ENCODE data around the gene EYS. TPM values are rescaled to one million over a fixed set of nuclear protein-coding genes. Genes with fewer than 3 reads are reported as not detected.

The EYS gene
- total RNA-seq, 1 experiment from 2014 or later, result not detected

GRCh38 chr6:64293298-64293697, 1413.7 kb downstream of the EYS start:
- Mint-ChIP-seq H3K9me3 (peaks cover 11 to 19% of the 10 kb centered on the region in 2 experiments), H3K27me3 (ENCODE audit: low read depth) (no peaks in the 10 kb centered on the region; the same call in 1 of the 2 replicates), H3K27ac (no peak overlapping the region), H3K4me3 (no peak overlapping the region), H3K36me3 (ENCODE audit: insufficient read depth in 1 of 3, low read depth in 3 of 3) (peaks cover 0 to 5% (median 3%) of the 10 kb centered on the region in 3 experiments; a peak in 4 of 7 replicates), H3K4me1 (no peaks in the 10 kb centered on the region)
- Histone ChIP-seq H2BK15ac (ENCODE audit: low read depth, low read length) (no peak overlapping the region), H2AFZ (ENCODE audit: low read length) (no peak overlapping the region), H3K23ac (ENCODE audit: insufficient read length, low read depth, low read length) (no peak overlapping the region), H4K20me1 (ENCODE audit: control insufficient read depth, insufficient read depth, insufficient read length) (no peaks in the 10 kb centered on the region), H3K18ac (ENCODE audit: insufficient read length, low read depth, low read length) (no peak overlapping the region), H3K4me2 (ENCODE audit: insufficient read depth, insufficient read length, low read length) (no peak overlapping the region), H3K4me1 (ENCODE audit: insufficient read depth, low read length) (no peaks in the 10 kb centered on the region), H2BK5ac (ENCODE audit: insufficient read length, low read length) (no peak overlapping the region), H3T11ph (ENCODE audit: low read length) (no peak overlapping the region), H3K4ac (ENCODE audit: low read depth, low read length) (no peak overlapping the region), H4K91ac (ENCODE audit: insufficient read length, low read depth, low read length) (no peak overlapping the region), H2BK20ac (ENCODE audit: low read depth, low read length, poor library complexity, severe bottlenecking) (no peak overlapping the region), H3K79me2 (ENCODE audit: insufficient read depth, low read length) (peaks cover 1% of the 10 kb centered on the region; the same call in 1 of the 2 replicates), H4K5ac (ENCODE audit: insufficient read length, low read depth, low read length) (no peak overlapping the region), H3K56ac (ENCODE audit: insufficient read length, low read depth, low read length) (no peak overlapping the region), H3K27me3 (ENCODE audit: insufficient read depth, low read length) (no peaks in the 10 kb centered on the region), H3K9ac (ENCODE audit: extremely low read depth, insufficient read length, low read length) (no peak overlapping the region), H4K8ac (replicated peaks; ENCODE audit: insufficient read length, low read depth, low read length) (no peak overlapping the region), H3K27ac (ENCODE audit: insufficient read length, low read depth, low read length) (no peak overlapping the region), H3K9me3 (ENCODE audit: control insufficient read depth, low read depth, low read length) (no peaks in the 10 kb centered on the region), H2BK12ac (ENCODE audit: insufficient read length, low read depth, low read length) (no peak overlapping the region), H3K79me1 (ENCODE audit: insufficient read depth, low read depth, low read length, poor library complexity, severe bottlenecking) (no peaks in the 10 kb centered on the region), H2BK120ac (ENCODE audit: low read depth, low read length, poor library complexity, severe bottlenecking) (no peak overlapping the region), H3K14ac (ENCODE audit: insufficient read depth, low read length) (no peak overlapping the region), H3K23me2 (ENCODE audit: insufficient read length, low read depth, low read length, poor library complexity, severe bottlenecking) (no peaks in the 10 kb centered on the region), H2AK5ac (ENCODE audit: insufficient read length, low read length) (no peak overlapping the region)
- no peak for DNase-seq
- TF ChIP-seq CTCF (conservative IDR thresholded peaks at IDR 0.05), result no peak
